Effector CD8-positive, alpha-beta T cell (primary cell): ENCODE data around the gene COL9A1.

Experiments used
- DNase-seq: peaks from one replicate; lab custom pipeline; 2025; lab: John Stamatoyannopoulos, UW

The COL9A1 gene

DNA sequence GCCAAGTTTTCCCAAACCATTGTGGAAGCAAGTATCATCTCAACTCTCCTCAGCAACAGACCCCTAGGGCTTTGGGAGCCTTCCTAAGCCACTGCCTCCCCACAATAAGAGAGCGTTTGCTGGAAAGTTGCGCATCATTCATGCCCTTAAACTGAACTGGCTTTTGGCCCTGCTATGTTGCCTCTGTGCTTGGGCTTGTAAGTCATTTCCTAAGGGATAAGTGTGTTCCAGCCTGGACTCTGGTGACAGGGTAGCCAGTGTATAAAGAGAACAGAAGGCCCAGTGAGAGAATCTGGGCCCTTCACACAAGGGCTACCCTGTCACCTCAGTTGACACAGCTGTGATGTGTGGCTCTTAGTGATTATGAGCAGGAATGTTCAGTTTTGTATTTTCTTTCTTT lies 77.8 kb downstream of the COL9A1 start:
- DNase-seq = no peak

DNA sequence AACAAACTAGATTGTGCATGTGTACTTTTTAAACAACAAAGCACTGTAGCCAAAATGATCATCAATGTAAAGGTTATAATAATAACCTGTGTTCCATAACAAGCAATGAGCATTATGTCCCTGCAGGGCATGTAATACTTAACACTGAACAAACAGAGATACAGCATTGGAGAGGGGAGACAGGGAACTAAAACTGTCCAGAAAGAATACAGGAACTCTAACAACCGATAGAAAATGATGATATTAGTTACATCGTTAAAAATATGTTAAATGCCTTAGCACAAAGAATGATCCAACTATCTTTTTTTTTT lies 80.5 kb downstream of the COL9A1 start:
- no peak for DNase-seq

DNA sequence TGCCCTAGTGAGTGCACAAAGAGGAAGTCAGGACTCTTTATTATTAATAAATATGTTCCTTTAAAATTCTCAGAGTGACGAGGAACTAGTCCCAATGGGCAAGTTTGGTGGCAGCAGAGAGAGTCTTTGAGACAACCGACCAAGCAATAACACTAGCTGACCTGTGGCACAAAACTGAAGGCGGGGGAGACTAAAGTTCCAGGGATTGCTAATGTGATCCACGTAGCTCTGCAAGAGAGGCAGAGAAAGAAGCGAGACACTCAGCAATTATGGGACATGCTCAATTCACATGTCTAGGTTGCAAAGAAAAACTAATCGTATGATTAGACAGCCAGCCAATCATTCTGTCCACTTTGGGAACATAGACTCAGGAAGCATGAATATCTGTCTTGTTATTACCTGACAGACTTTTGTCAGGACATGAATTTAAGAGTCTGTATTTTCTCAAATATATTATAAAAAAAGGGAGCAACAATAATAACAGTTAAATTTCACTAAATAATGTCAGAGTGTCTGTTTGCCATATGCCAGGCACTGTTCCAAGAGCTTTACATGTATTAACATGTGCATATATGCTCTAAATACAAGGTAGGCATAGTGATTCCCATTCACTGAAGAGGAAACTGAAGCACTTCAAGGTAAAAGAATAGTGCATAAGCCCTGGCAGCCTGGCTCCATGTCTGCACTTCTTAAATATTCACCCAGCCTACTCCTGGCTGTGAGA lies 81.0 kb downstream of the COL9A1 start:
- DNase-seq = no peak

DNA sequence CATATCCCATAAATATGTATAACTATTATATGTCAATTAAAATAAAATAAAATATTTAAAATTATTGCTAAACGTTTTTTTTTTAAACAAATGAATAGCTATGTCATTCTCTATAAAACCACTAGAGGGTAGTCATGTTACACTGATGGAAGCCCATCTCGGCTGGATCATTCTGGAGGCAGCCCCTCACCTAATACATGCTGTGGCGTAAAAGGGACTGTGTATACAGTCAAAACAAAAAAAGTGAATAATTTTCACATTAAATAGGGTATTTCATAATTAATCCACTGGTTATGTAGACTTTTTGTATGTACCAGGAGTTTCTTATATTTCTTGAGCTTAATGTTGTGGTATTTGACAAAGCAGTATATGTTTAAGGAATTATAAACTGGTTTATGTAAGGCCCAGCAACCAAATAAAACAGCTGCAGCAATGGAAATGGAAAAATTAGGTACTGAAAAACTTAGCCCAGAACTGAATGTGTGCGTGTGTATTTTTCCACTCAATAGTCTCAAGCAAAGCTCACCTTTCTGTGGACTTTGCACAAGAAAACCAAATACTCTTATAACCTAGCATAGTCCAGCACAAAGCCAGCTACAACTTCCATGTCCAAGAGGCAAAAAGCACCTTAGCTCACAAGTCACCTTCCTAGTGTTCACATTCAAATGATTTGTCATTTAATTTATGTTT lies 81.7 kb downstream of the COL9A1 start:
- DNase-seq = no peak

DNA sequence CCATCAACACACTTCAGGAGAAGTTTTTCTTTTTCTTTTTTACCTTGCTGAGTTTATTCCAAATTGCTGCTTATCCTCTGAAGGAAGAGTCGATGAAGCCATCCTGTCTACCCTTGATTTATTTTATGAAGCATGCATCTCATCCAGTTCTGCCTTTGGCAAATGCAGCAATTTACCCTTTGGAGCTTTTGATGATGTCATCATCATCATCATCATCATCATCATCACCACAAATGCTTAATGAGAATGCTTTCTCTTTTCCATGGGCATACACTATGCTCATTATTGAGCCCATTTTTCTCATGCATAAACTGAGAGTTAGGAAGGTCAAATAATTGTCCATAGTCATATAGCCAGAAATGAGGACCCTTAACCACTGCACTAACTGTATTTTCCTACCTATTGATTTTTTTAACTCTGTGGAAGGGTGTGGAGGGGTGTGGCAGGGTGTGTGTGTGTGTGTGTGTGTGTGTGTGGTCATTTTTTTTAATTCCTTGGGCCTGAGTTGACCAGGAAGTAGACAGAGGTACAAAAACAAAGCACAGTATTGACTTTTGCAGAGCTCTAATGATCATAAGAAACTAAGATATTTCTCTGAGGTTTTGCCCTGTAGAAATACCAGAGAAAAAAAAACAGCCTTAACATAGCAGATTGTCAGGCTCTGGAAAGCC lies 82.8 kb downstream of the COL9A1 start:
- DNase-seq = no peak

DNA sequence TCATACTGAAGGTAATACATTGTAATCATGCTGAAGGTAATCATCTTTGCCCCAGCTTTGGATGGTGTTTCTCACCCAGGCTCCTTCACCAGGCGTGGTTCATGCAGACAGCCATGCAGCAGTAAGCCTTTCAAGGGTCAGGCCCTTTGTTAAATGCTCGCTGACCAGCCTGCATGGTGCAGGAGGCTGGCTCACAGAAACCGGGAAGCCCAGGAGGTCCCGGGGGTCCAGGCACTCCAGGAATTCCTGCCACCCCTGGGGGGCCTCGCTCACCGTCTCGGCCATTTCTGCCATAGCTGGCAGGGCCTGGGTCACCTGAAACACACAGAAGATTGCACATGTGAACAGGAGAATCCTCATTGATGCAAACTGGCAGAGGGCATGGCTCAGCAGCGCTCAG lies 86.1 kb downstream of the COL9A1 start:
- DNase-seq = no peak

DNA sequence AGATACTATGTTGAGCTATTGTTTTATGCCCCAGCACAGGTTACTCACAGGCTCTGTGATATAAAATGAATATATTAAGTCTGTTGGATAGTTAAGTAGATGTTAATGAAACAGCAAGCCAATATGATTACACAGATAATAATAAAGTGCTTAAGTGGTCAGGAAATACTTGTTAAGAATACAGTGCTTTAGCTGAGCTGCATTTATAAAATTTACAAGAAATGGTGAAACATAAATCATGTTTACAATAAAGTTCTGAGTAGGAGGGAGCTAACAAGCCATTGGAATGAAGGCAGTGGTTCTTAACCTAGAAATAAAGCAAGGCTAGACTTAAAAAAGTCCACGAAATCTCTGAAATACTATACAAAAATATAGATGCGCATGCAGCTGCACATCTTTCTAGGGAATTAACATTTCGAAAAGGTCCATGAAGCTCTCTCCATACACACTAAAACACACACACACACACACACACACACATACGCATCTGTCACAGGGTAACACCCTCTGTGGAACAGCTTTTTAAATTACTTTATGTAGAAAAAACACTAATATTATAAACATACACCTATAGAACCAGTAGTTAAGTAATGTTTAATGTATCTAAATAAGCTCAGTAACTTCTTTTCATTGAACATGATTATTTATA lies 87.3 kb downstream of the COL9A1 start:
- DNase-seq = no peak

DNA sequence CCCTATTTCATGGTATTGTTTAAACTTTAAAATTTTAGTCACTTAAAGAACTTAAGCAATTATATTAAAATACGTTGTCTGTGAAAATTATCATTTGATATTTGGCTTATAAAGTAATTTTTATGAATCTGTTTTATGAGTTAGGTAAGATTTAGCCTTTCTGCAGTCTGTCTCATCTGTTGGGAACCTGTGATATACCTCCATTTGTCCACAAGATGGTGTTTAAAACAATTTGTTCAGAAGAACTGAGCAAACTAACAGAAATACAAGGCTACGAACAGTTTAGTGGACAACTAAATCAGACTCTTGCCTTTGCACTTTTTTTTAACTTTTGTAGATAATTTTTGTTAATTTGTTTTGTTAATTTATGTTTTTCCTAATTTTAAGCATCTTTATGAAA lies 92.4 kb downstream of the COL9A1 start:
- no peak for DNase-seq

DNA sequence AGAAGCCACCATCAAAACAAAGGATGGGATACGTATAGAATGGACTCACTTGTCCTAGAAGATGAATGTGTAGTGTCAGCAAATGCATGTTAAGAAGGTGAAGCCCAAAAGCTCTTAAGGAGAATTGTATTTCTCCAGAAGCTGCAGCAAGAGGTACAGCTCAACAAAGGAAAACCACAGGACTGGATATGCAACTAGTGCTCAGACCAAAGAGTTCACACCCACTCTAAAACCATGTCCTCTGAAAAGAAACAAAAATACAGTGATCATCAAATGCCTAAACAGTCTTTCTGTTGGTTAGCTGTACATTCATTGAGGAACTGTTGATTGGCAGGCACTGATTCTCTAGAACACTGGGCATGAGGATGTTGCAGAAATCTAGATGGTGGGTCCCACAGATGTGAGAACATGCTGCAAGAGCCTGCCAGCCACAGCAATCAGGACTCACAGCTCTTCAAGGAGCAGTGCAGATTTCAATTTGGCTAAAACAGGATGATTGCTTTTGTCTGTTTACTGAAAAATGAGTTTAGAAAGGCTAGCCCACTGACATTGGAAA lies 94.6 kb downstream of the COL9A1 start:
- no peak for DNase-seq

DNA sequence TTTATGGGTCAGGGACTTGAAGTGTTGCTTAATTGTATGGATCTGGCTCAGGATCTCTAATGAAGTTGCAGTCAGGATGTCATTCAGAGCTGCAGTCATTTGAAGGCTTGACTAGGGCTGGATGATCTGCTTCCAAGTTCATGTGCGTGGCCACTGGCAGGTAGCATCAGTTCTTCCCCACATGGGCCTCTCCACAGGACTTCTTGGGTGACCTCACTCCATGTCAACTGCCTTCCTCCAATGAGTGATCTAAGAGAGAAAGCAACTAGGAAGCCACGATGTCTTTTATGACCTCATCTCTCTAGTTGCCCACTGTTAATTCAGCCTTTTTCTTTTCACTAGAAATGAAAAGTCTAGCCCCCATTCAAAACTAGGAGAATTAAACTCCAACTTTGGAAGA lies 104.1 kb downstream of the COL9A1 start:
- DNase-seq = no peak

DNA sequence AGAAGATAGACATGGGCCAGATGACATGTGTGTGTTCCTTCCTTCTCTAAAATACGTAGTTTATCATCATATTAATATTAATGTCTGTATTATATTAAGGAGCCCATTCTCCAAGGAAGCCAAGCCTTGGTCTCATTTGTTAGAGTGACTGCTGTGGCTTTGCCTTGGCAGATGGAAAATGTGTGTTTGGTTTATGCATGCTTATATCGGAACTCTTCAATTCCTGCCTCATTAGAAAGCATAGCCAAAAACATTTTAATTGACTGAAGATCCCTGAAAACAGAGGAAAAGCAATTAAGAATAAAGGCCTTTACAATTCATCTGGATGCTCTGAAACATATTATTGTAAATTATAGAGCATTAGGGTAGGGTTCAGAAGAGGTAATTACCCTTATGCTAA lies 106.4 kb downstream of the COL9A1 start:
- no peak for DNase-seq

DNA sequence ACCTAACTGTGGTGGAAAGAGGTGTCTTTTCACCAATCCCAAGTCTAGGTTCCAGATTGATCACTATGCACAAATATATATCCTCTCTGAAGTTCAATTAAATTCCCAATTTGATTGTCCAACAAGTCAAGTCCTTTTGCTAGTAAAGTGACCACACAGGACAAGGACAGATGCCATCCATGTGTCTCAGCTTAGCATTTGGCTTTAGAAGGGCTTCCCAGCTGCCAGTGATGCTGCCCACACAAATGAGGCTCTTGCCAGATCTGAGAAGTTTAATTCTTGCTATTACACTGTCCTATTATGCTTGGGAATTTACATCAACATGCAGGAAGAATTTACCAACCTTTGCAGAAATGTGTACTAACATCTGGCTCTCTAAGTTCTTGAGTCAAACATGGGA lies 108.5 kb downstream of the COL9A1 start:
- no peak for DNase-seq

DNA sequence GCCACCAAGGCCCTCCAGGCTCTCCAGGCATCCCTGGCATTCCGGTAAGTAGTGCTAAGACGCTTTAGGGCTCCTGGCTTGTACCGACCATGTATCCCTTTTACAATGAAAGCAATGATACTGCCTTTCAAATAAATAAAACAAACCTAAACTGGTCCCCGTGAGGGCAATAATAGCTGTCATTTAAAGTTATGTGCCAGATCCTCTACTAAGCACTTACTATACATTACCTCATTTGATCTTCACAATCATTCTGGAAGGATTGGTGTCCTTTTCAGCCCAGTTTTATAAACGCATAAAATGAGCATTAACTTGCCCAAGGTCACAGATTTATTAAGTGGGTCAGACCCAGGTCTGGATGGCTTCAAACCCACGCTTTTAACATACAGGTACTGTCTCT lies 114.7 kb downstream of the COL9A1 start:
- DNase-seq = no peak

DNA sequence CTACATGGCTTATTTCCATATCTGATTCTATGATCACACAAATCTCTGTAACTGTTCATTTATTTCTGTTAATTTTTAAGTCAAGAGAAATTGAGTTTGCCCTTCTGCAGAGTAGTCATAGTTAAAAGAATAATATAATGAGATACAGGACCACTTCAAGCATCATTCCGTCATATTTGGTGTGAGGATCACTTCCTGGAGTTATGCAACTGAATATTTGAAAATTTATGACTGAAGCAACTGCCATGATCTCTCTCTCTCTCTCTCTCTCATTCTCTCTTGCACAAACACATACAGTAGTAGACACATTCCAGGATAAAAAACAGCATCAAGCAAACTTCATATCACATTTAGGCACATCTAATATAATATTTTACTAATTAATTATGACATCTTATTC lies 116.4 kb downstream of the COL9A1 start:
- no peak for DNase-seq

DNA sequence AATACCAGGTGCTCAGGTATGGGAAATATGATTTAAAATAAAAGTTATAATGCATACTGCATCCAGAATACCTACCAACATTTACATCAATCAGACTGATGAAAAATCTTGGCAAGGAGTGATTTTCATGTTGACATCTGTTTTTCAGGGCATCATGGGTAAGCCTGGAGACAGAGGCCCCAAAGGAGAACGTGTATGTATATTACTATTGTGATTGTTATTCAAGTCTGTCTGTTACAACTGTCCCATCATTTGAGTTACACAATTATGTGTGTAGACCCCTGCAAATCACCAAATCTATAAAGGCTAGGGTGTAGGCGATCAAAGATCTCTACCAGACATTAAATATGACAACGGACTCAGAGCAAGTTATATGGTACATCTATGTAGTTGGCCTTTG lies 118.2 kb downstream of the COL9A1 start:
- no peak for DNase-seq

DNA sequence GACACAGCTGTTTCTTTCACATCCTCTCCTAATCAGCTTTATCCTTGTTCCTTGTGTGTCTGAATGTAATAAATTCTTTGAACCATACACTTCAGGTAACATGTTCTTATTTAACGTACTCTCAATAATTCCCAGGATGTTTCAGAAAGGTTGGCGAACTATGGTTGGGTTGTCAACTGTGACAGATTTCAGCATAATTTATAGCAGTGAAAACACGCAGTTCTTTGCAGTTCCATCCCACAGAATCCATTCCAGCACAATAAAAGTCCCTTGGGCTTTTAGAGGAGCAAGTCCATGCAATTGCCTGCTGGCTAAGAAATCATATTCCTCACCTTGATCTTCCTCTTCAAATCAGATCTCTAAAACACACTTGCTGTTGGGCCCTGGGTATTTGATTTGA lies 119.3 kb downstream of the COL9A1 start:
- DNase-seq = no peak

DNA sequence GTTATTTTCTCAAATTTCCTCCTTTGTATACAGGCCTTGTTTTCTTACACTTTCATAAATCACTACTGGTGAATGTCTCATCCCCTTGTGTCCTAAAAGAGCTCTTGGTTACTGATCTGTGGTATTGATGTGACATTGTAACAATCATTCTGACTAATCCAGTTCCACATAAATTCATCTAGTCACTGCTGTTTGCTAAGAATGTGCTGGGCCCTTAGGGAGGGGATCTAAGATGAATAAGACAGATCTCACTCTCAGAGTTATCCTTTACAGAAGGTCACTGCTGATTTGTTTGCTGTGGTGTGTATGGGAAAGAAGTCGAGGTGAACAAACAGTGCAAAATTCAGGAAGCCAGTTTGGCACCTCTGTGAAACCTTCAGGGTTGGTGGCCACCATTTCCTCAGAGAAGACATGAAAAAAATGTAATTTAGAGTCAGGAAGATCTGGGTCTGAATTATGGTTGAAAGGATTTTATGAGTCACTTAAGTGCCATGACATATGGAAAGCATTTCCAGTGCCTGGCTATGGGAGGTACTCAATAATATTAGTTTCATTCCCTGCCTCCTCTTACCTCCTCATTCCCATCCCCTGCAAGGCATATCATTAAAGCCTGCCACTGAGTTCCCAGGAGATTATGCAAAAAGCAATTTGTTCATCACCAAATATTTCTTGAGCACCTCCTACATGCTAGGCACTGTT lies 121.8 kb downstream of the COL9A1 start:
- no peak for DNase-seq

DNA sequence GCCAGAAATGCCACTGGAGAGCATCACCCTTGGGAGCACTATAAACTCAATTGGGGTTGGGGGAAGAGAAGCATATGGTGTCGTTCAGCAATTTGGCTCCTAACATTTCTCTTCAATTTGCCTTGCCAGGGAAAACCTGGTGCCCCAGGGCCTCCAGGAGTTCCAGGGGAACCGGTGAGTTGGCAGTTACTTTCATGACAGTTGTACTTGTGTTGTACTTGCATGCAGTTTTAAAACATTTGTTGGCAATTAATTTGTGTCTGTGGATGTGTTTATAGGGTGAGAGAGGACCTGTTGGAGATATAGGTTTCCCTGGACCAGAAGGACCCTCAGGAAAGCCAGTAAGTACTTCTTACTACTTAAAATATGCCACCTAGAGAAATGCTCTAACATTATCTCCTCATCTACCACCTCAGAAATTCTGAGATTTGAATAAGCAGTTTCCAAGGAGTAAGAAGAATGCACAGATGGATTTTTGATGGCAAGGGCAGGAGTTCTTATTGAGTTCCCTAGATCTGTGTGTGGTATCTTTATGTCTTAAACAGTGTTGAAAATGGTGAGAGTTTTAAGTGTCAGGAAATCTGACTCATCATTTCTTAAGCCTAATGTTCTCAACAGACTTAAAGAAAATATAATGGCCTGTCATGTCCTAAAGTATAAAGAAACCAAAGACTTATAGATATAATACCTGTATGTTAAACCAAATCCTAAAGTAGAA lies 122.5 kb downstream of the COL9A1 start:
- no peak for DNase-seq

DNA sequence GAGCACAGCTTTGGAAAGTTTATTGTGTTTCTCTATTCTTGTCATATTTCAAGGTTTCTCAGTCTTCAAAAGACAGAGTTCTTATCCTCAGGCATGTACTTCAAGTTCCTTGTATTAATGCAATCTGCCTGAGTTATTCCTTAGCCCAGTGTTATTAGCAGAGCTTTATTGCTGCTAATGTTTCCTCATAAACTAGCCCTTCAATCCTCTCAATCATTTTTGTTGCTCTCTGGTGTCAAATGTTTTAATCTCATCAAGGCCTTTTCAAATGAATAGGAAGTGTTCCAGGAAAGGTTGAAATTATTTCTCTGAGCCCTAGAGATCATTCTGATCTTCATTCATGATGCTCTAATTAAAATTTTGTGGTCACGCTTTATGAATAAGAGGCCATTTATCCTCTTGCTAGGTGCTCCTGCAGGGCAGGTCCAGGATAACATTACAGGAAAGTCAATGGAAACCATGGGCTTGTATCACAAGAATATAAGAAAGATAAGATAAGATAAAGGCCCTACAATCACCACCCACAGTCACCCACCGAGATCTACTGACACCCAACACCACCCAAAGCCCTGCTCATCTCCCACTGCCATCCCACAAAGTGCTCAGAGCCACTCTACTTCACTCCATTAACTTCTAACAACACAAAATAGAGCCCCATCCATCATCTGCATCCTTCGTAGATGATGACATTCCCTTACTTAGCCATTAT lies 125.9 kb downstream of the COL9A1 start:
- no peak for DNase-seq

DNA sequence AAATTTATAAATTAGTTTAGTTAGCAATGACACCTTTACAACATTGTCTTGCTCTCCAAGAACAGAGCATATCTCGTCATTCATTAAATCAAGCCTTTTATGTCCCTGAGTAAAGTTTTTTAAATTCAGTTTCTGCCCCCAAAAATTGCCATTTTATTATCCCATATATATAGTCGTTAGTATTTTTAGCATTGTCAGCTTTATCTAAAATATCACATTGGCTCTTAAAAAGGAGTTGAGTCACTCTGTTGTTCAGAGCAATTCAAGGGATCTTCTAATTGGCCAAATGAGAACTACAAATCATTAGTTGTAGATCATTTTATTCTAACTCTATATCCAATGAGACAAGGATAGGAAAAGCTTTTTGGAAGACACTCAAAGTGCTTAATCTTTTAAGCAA lies 127.1 kb downstream of the COL9A1 start:
- no peak for DNase-seq

DNA sequence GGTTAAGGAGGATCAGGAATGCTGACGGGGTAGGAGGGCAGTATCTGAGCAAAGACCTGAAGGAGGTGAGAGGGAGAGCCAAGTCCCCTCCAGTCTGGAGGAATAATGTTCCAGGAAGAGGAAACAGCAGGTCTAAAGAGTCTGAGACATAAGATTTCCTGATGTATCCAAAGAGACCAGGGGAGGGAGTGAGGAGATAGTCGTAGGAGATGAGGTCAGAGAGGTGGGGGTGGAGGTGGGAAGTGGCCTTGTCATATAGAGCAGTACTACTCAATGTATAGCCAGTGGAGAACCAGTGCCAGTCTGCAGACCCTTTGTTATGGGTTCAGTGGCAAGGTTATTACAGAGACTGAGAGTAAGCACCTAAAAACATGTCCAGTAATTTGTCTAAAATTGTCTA lies 130.6 kb downstream of the COL9A1 start:
- no peak for DNase-seq
